OCI-LY1 (cell line): ENCODE measurements around the gene CFAP97D2.

ENCODE experiments used
- H2AFZ ChIP-seq: fragments of 200-600 bp; sonication (generic), shearing (Covaris generic); 2 replicates; pipeline ENCODE4 v1.6.0; 2014; ENCODE audit warnings: antibody characterized with exemption, mild to moderate bottlenecking, low read length
- H3F3A ChIP-seq: fragments of 200-600 bp; sonication (generic), shearing (Covaris generic); 2 replicates; pipeline ENCODE4 v1.6.0; 2014; ENCODE audit warnings: mild to moderate bottlenecking, antibody characterized with exemption, low read length, moderate library complexity; ENCODE audit not compliant: insufficient read depth
- H3K27ac ChIP-seq: fragments of 200-600 bp; sonication (generic); 2 replicates; pipeline ENCODE4 v1.5.1; 2014; ENCODE audit warnings: low read length, mixed run types, mild to moderate bottlenecking, low read depth; ENCODE audit not compliant: poor library complexity, severe bottlenecking
- H3K27me3 ChIP-seq: fragments of 200-600 bp; sonication (generic); 2 replicates; pipeline ENCODE4 v1.6.0; 2014; ENCODE audit warnings: antibody characterized with exemption, mild to moderate bottlenecking, low read length, moderate library complexity; ENCODE audit not compliant: insufficient read depth
- H3K36me3 ChIP-seq: fragments of 200-600 bp; sonication (generic); 2 replicates; pipeline ENCODE4 v1.6.1; 2014; ENCODE audit warnings: mild to moderate bottlenecking, antibody characterized with exemption, low read length, moderate library complexity, mixed read lengths; ENCODE audit not compliant: insufficient read depth
- H3K4me1 ChIP-seq: fragments of 200-600 bp; sonication (generic); 2 replicates; pipeline ENCODE4 v1.5.1; 2014; ENCODE audit warnings: mild to moderate bottlenecking, low read length, moderate library complexity; ENCODE audit not compliant: insufficient read depth, severe bottlenecking
- H3K4me2 ChIP-seq: fragments of 200-600 bp; sonication (generic), shearing (Covaris generic); 2 replicates; pipeline ENCODE4 v1.6.1; 2014; ENCODE audit warnings: low read length
- H3K4me3 ChIP-seq: fragments of 200-600 bp; sonication (generic); 2 replicates; pipeline ENCODE4 v1.5.1; 2014; ENCODE audit warnings: low read length, low read depth, mild to moderate bottlenecking, mixed read lengths; ENCODE audit not compliant: poor library complexity, severe bottlenecking
- H3K79me2 ChIP-seq: fragments of 200-600 bp; shearing (Covaris generic); 2 replicates; pipeline ENCODE4 v1.6.1; 2016; ENCODE audit warnings: mixed run types, low read length, mixed read lengths; ENCODE audit not compliant: insufficient read depth
- H3K9ac ChIP-seq: fragments of 200-600 bp; sonication (generic), shearing (Covaris generic); 2 replicates; pipeline ENCODE4 v1.6.1; 2014; ENCODE audit warnings: mild to moderate bottlenecking, low read length, mixed read lengths
- H3K9me2 ChIP-seq: fragments of 200-600 bp; sonication (generic), shearing (Covaris generic); 2 replicates; pipeline ENCODE4 v1.6.1; 2014; ENCODE audit warnings: low read depth, mild to moderate bottlenecking, low read length, mixed read lengths
- H3K9me3 ChIP-seq: fragments of 200-600 bp; shearing (Covaris generic); 2 replicates; pipeline ENCODE4 v1.6.1; 2014; ENCODE audit warnings: low read length, mixed read lengths
- H4K20me1 ChIP-seq: fragments of 200-600 bp; sonication (generic), shearing (Covaris generic); 2 replicates; pipeline ENCODE4 v1.6.0; 2016; ENCODE audit warnings: mild to moderate bottlenecking, low read length; ENCODE audit not compliant: insufficient read depth
- EZH2 ChIP-seq: fragments of 200-600 bp; sonication (generic), shearing (Covaris generic); IDR thresholded peaks from 2 replicates; pipeline ENCODE4 v1.8.0; 2017; ENCODE audit warnings: borderline replicate concordance, mixed run types, mild to moderate bottlenecking, antibody characterized with exemption, low read length, moderate library complexity, mixed read lengths
- TF ChIP-seq, protein P1 (sequence below): fragments of 200-600 bp; sonication (generic), shearing (Covaris generic); IDR thresholded peaks from 2 replicates; pipeline ENCODE4 v1.5.1; 2017; ENCODE audit warnings: mild to moderate bottlenecking, antibody characterized with exemption, low read length, moderate library complexity, mixed read lengths

Gene CFAP97D2

GRCh38 chr13:114154476-114154875 is 24.6 kb upstream of the CFAP97D2 start:
- Histone ChIP-seq H4K20me1 (no peaks in the 10 kb centered on the region), H3K36me3 (no peaks in the 10 kb centered on the region), H3K9ac (no peak overlapping the region), H3K27me3 (no peaks in the 10 kb centered on the region), H2AFZ (no peak overlapping the region), H3F3A (no peaks in the 10 kb centered on the region), H3K9me3 (no peaks in the 10 kb centered on the region), H3K79me2 (no peaks in the 10 kb centered on the region), H3K9me2 (no peaks in the 10 kb centered on the region), H3K27ac (no peak overlapping the region), H3K4me2 (no peak overlapping the region), H3K4me1 (peaks cover 15% of the 10 kb centered on the region), H3K4me3 (no peak overlapping the region)
- TF ChIP-seq, protein P1, sequence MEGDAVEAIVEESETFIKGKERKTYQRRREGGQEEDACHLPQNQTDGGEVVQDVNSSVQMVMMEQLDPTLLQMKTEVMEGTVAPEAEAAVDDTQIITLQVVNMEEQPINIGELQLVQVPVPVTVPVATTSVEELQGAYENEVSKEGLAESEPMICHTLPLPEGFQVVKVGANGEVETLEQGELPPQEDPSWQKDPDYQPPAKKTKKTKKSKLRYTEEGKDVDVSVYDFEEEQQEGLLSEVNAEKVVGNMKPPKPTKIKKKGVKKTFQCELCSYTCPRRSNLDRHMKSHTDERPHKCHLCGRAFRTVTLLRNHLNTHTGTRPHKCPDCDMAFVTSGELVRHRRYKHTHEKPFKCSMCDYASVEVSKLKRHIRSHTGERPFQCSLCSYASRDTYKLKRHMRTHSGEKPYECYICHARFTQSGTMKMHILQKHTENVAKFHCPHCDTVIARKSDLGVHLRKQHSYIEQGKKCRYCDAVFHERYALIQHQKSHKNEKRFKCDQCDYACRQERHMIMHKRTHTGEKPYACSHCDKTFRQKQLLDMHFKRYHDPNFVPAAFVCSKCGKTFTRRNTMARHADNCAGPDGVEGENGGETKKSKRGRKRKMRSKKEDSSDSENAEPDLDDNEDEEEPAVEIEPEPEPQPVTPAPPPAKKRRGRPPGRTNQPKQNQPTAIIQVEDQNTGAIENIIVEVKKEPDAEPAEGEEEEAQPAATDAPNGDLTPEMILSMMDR: no peak
- TF ChIP-seq EZH2: no peak

GRCh38 chr13:114155320-114155719 is 23.7 kb upstream of the CFAP97D2 start:
- no peaks in the 10 kb centered on the region for H3K9me3 ChIP-seq

GRCh38 chr13:114155926-114156883 is 22.9 kb upstream of the CFAP97D2 start:
- Histone ChIP-seq H3F3A (no peaks in the 10 kb centered on the region), H3K36me3 (no peaks in the 10 kb centered on the region), H3K79me2 (no peaks in the 10 kb centered on the region), H3K27ac (no peak overlapping the region), H3K9me3 (no peaks in the 10 kb centered on the region), H3K9me2 (no peaks in the 10 kb centered on the region), H3K4me1 (peaks cover 4% of the 10 kb centered on the region), H3K27me3 (peaks cover 3% of the 10 kb centered on the region; the same call in 1 of the 2 replicates), H3K9ac (no peak overlapping the region), H2AFZ (no peak overlapping the region), H4K20me1 (no peaks in the 10 kb centered on the region), H3K4me3 (no peak overlapping the region), H3K4me2 (no peak overlapping the region)
- TF ChIP-seq EZH2: no peak
- TF ChIP-seq, protein P1: no peak

More at GRCh38 chr13:114155320-114155719, 23.7 kb upstream of the CFAP97D2 start:
- no peak overlapping the region for H3K4me3 ChIP-seq
- H3K36me3 ChIP-seq: no peaks in the 10 kb centered on the region
- no peak overlapping the region for H3K27ac ChIP-seq
- H3K79me2 ChIP-seq: no peaks in the 10 kb centered on the region
- H3K4me2 ChIP-seq: no peak overlapping the region
- no peak overlapping the region for H3K9ac ChIP-seq
- H3F3A ChIP-seq: no peaks in the 10 kb centered on the region
- TF ChIP-seq, protein P1: no peak
- no peak for TF ChIP-seq EZH2
- H2AFZ ChIP-seq: no peak overlapping the region
- no peaks in the 10 kb centered on the region for H4K20me1 ChIP-seq
- no peaks in the 10 kb centered on the region for H3K27me3 ChIP-seq
- peaks cover 9% of the 10 kb centered on the region for H3K4me1 ChIP-seq
- no peaks in the 10 kb centered on the region for H3K9me2 ChIP-seq
